Neural crest cell (in vitro differentiated cells): ENCODE data around the gene ADAT3. TPM values are rescaled to one million over a fixed set of nuclear protein-coding genes. Genes with fewer than 3 reads are reported as not detected.

ENCODE experiments used
- DNase-seq: peaks from one replicate; pipeline ENCODE4 v3.0.0; 2021; ENCODE audit warnings: low read depth, mixed read lengths, low spot score
- H3K27ac Mint-ChIP-seq: one replicate; pipeline ENCODE4 v1.8.0; 2021; ENCODE audit warnings: mild to moderate bottlenecking, mixed read lengths; ENCODE audit not compliant: unreplicated experiment
- H3K27me3 Mint-ChIP-seq: 2 replicates; pipeline ENCODE4 v1.8.0; 2021; ENCODE audit warnings: low read depth, mild to moderate bottlenecking, mixed read lengths
- H3K36me3 Mint-ChIP-seq: 2 replicates; pipeline ENCODE4 v1.8.0; 2021; ENCODE audit warnings: low read depth, mild to moderate bottlenecking, mixed read lengths
- H3K4me1 Mint-ChIP-seq: 2 replicates; pipeline ENCODE4 v1.8.0; 2021; ENCODE audit warnings: mixed read lengths
- H3K4me3 Mint-ChIP-seq: one replicate; pipeline ENCODE4 v1.8.0; 2021; ENCODE audit warnings: mild to moderate bottlenecking, mixed read lengths
- H3K9me3 Mint-ChIP-seq: 2 replicates; pipeline ENCODE4 v1.8.0; 2021; ENCODE audit warnings: mixed read lengths
- CTCF ChIP-seq: fragments of 200-600 bp; sonication (generic); conservative IDR thresholded peaks from 2 replicates; pipeline ENCODE4 v1.5.0; 2021; ENCODE audit warnings: antibody characterized with exemption, mild to moderate bottlenecking
- total RNA-seq: library from RNA; stranded (reverse); gene quantifications from 2 replicates; pipeline ENCODE4 v1.2.1, GENCODE V29; 2021

Gene ADAT3
- total RNA-seq, 1 donor from 2014 or later = 13.7 TPM

- peaks cover 2% of the 10 kb centered on the region for H3K36me3 Mint-ChIP-seq
- H3K27me3 Mint-ChIP-seq = no peaks in the 10 kb centered on the region
- H3K4me1 Mint-ChIP-seq = peaks cover 27% of the 10 kb centered on the region
- H3K27ac Mint-ChIP-seq = no peak overlapping the region
- H3K9me3 Mint-ChIP-seq = no peaks in the 10 kb centered on the region
- DNase-seq = no peak
- no peak for TF ChIP-seq CTCF
- peak overlapping the region; percentile 64 for H3K4me3 Mint-ChIP-seq
Observed at GRCh38 chr19:1944088-1944915, 39.1 kb downstream of the ADAT3 start.

GRCh38 chr19:1944916-1945561 lies 39.8 kb downstream of the ADAT3 start:
- Mint-ChIP-seq H3K9me3 (no peaks in the 10 kb centered on the region), H3K4me3 (no peak overlapping the region), H3K27me3 (no peaks in the 10 kb centered on the region), H3K4me1 (peaks cover 21% of the 10 kb centered on the region), H3K36me3 (peaks cover 2% of the 10 kb centered on the region), H3K27ac (no peak overlapping the region)
- DNase-seq = no peak
- TF ChIP-seq CTCF = no peak

DNA sequence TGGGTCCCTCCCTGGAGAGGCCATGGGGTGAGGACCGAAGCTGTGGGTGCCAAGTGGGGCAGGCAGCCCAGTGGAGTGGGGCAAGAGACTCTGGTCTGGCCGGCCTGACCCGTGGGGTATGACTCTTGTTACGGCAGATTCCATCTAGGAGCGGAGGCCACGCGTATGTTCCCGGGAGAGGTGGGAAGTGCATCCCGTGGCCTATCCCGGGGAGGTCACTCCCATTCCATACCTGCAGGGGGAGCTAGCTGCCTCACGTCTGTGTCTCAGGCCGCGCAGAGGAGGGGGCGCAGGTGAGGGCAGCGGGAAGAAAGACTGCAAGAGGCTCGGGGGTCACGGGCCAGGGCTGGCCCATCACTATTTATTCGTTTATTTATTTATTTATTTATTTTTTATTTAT lies 40.7 kb downstream of the ADAT3 start:
- TF ChIP-seq CTCF = peak; percentile 68
- Mint-ChIP-seq H3K36me3 (peaks cover 2% of the 10 kb centered on the region), H3K4me3 (peak overlapping the region; percentile 78), H3K9me3 (no peaks in the 10 kb centered on the region), H3K27me3 (no peaks in the 10 kb centered on the region), H3K4me1 (peaks cover 18% of the 10 kb centered on the region), H3K27ac (no peak overlapping the region)
- DNase-seq = peak; percentile 63

DNA sequence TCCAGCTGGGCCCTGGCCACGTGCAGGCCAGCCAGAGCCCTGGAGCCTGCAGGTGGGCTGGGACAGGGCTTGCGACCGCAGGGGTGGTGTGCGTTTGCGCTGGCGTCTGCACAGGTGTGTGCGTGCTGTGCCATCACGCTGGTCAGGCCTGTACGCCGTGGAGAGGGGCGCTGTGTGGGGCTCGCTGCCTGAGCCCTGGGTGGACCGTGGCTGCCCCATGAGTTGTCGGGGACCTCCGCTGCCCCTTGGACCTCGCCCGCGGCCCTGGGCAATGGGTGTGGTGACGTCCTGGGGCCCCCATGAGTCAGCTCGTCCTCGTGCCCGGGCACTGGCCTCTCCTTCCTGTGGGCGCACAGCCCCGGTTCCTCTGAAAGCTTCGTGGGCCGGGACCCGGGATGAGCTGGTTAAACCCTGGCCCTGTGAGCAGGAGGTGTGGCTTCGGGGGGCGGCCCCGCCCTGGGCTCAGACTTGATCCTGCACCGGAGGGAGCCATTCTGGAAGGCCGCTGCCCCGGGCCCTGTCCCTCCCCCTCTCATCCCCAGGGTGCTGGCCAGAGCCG lies 42.5 kb downstream of the ADAT3 start:
- peaks cover 2% of the 10 kb centered on the region for H3K36me3 Mint-ChIP-seq
- no peaks in the 10 kb centered on the region for H3K9me3 Mint-ChIP-seq
- TF ChIP-seq CTCF = no peak

GRCh38 chr19:1949304-1950101 lies 44.3 kb downstream of the ADAT3 start:
- DNase-seq = no peak
- H3K4me1 Mint-ChIP-seq = peaks cover 7% of the 10 kb centered on the region
- peak overlapping the region; percentile 67 for H3K27ac Mint-ChIP-seq
- H3K9me3 Mint-ChIP-seq = no peaks in the 10 kb centered on the region
- H3K4me3 Mint-ChIP-seq = no peak overlapping the region
- H3K36me3 Mint-ChIP-seq = peaks cover 2% of the 10 kb centered on the region
- no peaks in the 10 kb centered on the region for H3K27me3 Mint-ChIP-seq
- no peak for TF ChIP-seq CTCF

More for the DNA sequence above, 42.5 kb downstream of the ADAT3 start:
- Mint-ChIP-seq H3K27ac (no peak overlapping the region), H3K4me3 (no peak overlapping the region), H3K4me1 (peaks cover 16% of the 10 kb centered on the region), H3K27me3 (no peaks in the 10 kb centered on the region)
- DNase-seq = no peak
